HCT116 (cell line): ENCODE measurements around the gene C9orf57. TPM values are rescaled to one million over a fixed set of nuclear protein-coding genes. Genes with fewer than 3 reads are reported as not detected.
A peak's percentile ranks its signal among the peaks of the same experiment; 100 is the strongest.

ENCODE experiments used
- ATAC-seq: fragments of 200-7000 bp; cut with Tn5 transposase; 2 replicates; pipeline ENCODE4 v1.9.1; 2020; ENCODE audit warnings: mild to moderate bottlenecking, moderate library complexity
- BruUV-seq: library from RNA; stranded (reverse); fragments of 400-500 nt; replicated peaks from 2 replicates; lab custom pipeline; 2021; lab: Mats Ljungman, UMichigan
- CTCF ChIA-PET: fragments of 300-600 bp; sonication (Branson Sonifier 250); formaldehyde crosslinking; loops from one replicate; lab custom pipeline; 2021; ENCODE audit warnings: antibody characterized with exemption; lab: Charles Lee
- POLR2A ChIA-PET: fragments of 300-600, 350-600 bp; sonication (Branson Sonifier 250); formaldehyde crosslinking; loops from one replicate; lab custom pipeline; 2021; ENCODE audit warnings: antibody characterized with exemption; lab: Charles Lee
- RAD21 ChIA-PET, 2 experiments: fragments of 300-600 bp; sonication (Branson Sonifier 250); formaldehyde crosslinking; loops; one replicate each; lab custom pipeline; 2023; ENCODE audit warnings: low total read pairs in 2 of 2; ENCODE audit not compliant: uncharacterized antibody in 2 of 2, unreplicated experiment in 2 of 2, low non-redundant PET in 1 of 2; lab: Charles Lee
- DNase-seq: peaks from one replicate; pipeline ENCODE4 v3.0.0-alpha.2; 2010; ENCODE audit warnings: low read depth, low spot score
- H2AFZ ChIP-seq: fragments of 200-600 bp; shearing (Covaris generic), sonication (generic); 2 replicates; pipeline ENCODE4 v1.6.1; 2017; ENCODE audit warnings: low read depth, mixed run types, mixed read lengths, antibody characterized with exemption, low read length; ENCODE audit not compliant: poor library complexity, severe bottlenecking
- H3K27ac ChIP-seq: 2 replicates; pipeline ENCODE4 v1.5.1; 2012; ENCODE audit warnings: low read depth, low read length
- H3K27me3 ChIP-seq: fragments of 200-600 bp; sonication (generic); 2 replicates; pipeline ENCODE4 v1.6.1; 2016; ENCODE audit warnings: mixed run types, low read length, mixed read lengths; ENCODE audit not compliant: insufficient read depth
- H3K36me3 ChIP-seq, 2 experiments: fragments of 200-500 bp in 1 of 2; fragments of 200-600 bp in 1 of 2; sonication (Bioruptor generic) in 1 of 2; sonication (generic) in 1 of 2; 2 replicates each; pipeline versions ENCODE4 v1.5.1 to v1.6.1; 2014 to 2016; ENCODE audit warnings: low read length in 2 of 2, inconsistent platforms in 1 of 2, mixed read lengths in 1 of 2, mixed run types in 1 of 2; ENCODE audit not compliant: insufficient read depth in 2 of 2, control insufficient read depth in 1 of 2
- H3K4me1 ChIP-seq, 2 experiments: fragments of 200-600 bp in 1 of 2; sonication (generic) in 1 of 2; 2 replicates each; pipeline versions ENCODE4 v1.5.1 to v1.6.1; 2012 to 2017; ENCODE audit warnings: low read length in 2 of 2, inconsistent platforms in 1 of 2, mild to moderate bottlenecking in 1 of 2, mixed read lengths in 1 of 2, mixed run types in 1 of 2, moderate library complexity in 1 of 2; ENCODE audit not compliant: insufficient read depth in 2 of 2, control insufficient read depth in 1 of 2
- H3K4me2 ChIP-seq: fragments of 200-600 bp; sonication (generic); 2 replicates; pipeline ENCODE4 v1.6.1; 2017; ENCODE audit warnings: mixed run types, low read length, mixed read lengths
- H3K4me3 ChIP-seq, 2 experiments: fragments of 200-600 bp in 1 of 2; sonication (generic) in 1 of 2; replicated peaks in 1 of 2; 2 replicates each; pipeline ENCODE4 v1.5.1; 2011 to 2016; ENCODE audit warnings: low read length in 2 of 2, control low read depth in 1 of 2, low read depth in 1 of 2, mild to moderate bottlenecking in 1 of 2, mixed read lengths in 1 of 2, mixed run types in 1 of 2
- H3K79me2 ChIP-seq: fragments of 200-600 bp; sonication (generic); 2 replicates; pipeline ENCODE4 v1.6.1; 2017; ENCODE audit warnings: mild to moderate bottlenecking, mixed run types, low read length, moderate library complexity, mixed read lengths; ENCODE audit not compliant: insufficient read depth
- H3K9ac ChIP-seq: fragments of 200-600 bp; sonication (generic); 2 replicates; pipeline ENCODE4 v1.6.1; 2016; ENCODE audit warnings: low read length, mixed read lengths
- H3K9me2 ChIP-seq: fragments of 200-600 bp; sonication (generic), shearing (Covaris generic); 2 replicates; pipeline ENCODE4 v1.6.1; 2017; ENCODE audit warnings: mixed run types, mild to moderate bottlenecking, moderate library complexity; ENCODE audit not compliant: insufficient read depth
- H3K9me3 ChIP-seq, 2 experiments: fragments of 200-500 bp in 1 of 2; fragments of 200-600 bp in 1 of 2; sonication (Bioruptor generic) in 1 of 2; sonication (generic) in 1 of 2; 2 replicates each; pipeline ENCODE4 v1.6.1; 2014 to 2017; ENCODE audit warnings: low read length in 2 of 2, mixed read lengths in 2 of 2, inconsistent platforms in 1 of 2, low read depth in 1 of 2, mild to moderate bottlenecking in 1 of 2, mixed run types in 1 of 2, moderate library complexity in 1 of 2; ENCODE audit not compliant: control insufficient read depth in 1 of 2, insufficient read depth in 1 of 2
- H4K20me1 ChIP-seq: fragments of 200-600 bp; sonication (generic), shearing (Covaris generic); 2 replicates; pipeline ENCODE4 v1.6.1; 2017; ENCODE audit warnings: mixed run types, mild to moderate bottlenecking, moderate library complexity; ENCODE audit not compliant: insufficient read depth
- ATF3 ChIP-seq: IDR thresholded peaks from 2 replicates; pipeline ENCODE4 v1.6.1; 2012
- CBX3 ChIP-seq: IDR thresholded peaks from 2 replicates; pipeline ENCODE4 v1.6.1; 2012; ENCODE audit warnings: low read depth
- CTCF ChIP-seq, 3 experiments: fragments of 200-600 bp in 1 of 3; sonication (generic) in 1 of 3; IDR thresholded peaks in 2 of 3; conservative IDR thresholded peaks in 1 of 3; 2 replicates each; pipeline ENCODE4 v1.5.1; 2012 to 2017; ENCODE audit warnings: low read depth in 2 of 3, low read length in 2 of 3, antibody characterized with exemption in 1 of 3, borderline replicate concordance in 1 of 3, control low read depth in 1 of 3, mild to moderate bottlenecking in 1 of 3, mixed read lengths in 1 of 3, mixed run types in 1 of 3, moderate library complexity in 1 of 3; ENCODE audit not compliant: insufficient read depth in 1 of 3
- ELF1 ChIP-seq: IDR thresholded peaks from 2 replicates; pipeline ENCODE4 v1.6.1; 2012; ENCODE audit warnings: low read depth, borderline replicate concordance
- EZH2phosphoT487 ChIP-seq: fragments of 200-600 bp; IDR thresholded peaks from 2 replicates; pipeline ENCODE4 v1.6.1; 2018; ENCODE audit warnings: antibody characterized with exemption, borderline replicate concordance
- FOSL1 ChIP-seq: IDR thresholded peaks from 2 replicates; pipeline ENCODE4 v1.6.1; 2012; ENCODE audit warnings: low read depth
- MAX ChIP-seq: IDR thresholded peaks from 2 replicates; pipeline ENCODE4 v1.6.1; 2012
- POLR2AphosphoS5 ChIP-seq: IDR thresholded peaks from 2 replicates; pipeline ENCODE4 v1.6.1; 2011; ENCODE audit warnings: mild to moderate bottlenecking, low read depth, low read length, moderate library complexity
- REST ChIP-seq: IDR thresholded peaks from 2 replicates; pipeline ENCODE4 v1.6.1; 2012; ENCODE audit warnings: low read depth
- SIN3A ChIP-seq: IDR thresholded peaks from 2 replicates; pipeline ENCODE4 v1.6.1; 2012; ENCODE audit warnings: low read depth
- SP1 ChIP-seq: IDR thresholded peaks from 2 replicates; pipeline ENCODE4 v1.6.1; 2012; ENCODE audit warnings: low read depth
- SRF ChIP-seq: IDR thresholded peaks from 2 replicates; pipeline ENCODE4 v1.6.1; 2012; ENCODE audit warnings: low read depth
- TCF7L2 ChIP-seq: IDR thresholded peaks from 2 replicates; pipeline ENCODE4 v1.7.0; 2011; ENCODE audit warnings: borderline replicate concordance, inconsistent platforms; ENCODE audit not compliant: insufficient read depth, insufficient read length; ENCODE audit errors: extremely low read depth
- YY1 ChIP-seq: IDR thresholded peaks from 2 replicates; pipeline ENCODE4 v1.6.1; 2011; ENCODE audit warnings: low read length, low read depth, moderate library complexity, mild to moderate bottlenecking; ENCODE audit not compliant: insufficient replicate concordance; ENCODE audit errors: extremely low read depth
- ZBTB33 ChIP-seq: IDR thresholded peaks from 2 replicates; pipeline ENCODE4 v1.6.1; 2011; ENCODE audit warnings: mild to moderate bottlenecking, low read length, moderate library complexity; ENCODE audit not compliant: insufficient replicate concordance; ENCODE audit errors: extremely low read depth
- ZFX ChIP-seq: fragments of 450-650 bp; IDR thresholded peaks from 2 replicates; pipeline ENCODE4 v1.6.1; 2017
- ZNF274 ChIP-seq: fragments of 200-500 bp; sonication (Bioruptor generic); IDR thresholded peaks from 2 replicates; pipeline ENCODE4 v1.6.1; 2014; ENCODE audit warnings: mild to moderate bottlenecking, low read depth, low read length, inconsistent platforms
- intact Hi-C: fragments of 100-400 bp; cut with micrococcal nuclease; formaldehyde crosslinking; loops from 2 replicates; pipeline ENCODE4 v1.10.0; 2022
- total RNA-seq: library from RNA; stranded (reverse); gene quantifications from one replicate; pipeline ENCODE4 v1.2.1, GENCODE V29; 2021; ENCODE audit not compliant: unreplicated experiment

Gene C9orf57
- total RNA-seq, 1 experiment from 2014 or later: not detected

- Histone ChIP-seq H3K4me2 (no peak overlapping the region), H3K9me2 (no peaks in the 10 kb centered on the region), H3K27me3 (no peaks in the 10 kb centered on the region), H3K79me2 (no peaks in the 10 kb centered on the region), H4K20me1 (no peaks in the 10 kb centered on the region), H3K27ac (no peak overlapping the region), H3K4me1 (peaks cover 0 to 9% of the 10 kb centered on the region in 2 experiments; a peak in 1 of 4 replicates), H3K4me3 (no peak overlapping the region), H3K36me3 (no peaks in the 10 kb centered on the region), H2AFZ (peak overlapping the region; percentile 38), H3K9ac (no peak overlapping the region), H3K9me3 (no peaks in the 10 kb centered on the region)
- ChIA-PET CTCF (no interaction called here), POLR2A (no interaction called here), RAD21 (no interaction called here)
- intact Hi-C loops: no loop called here
- TF ChIP-seq REST (no peak), FOSL1 (no peak), CBX3 (no peak), ZBTB33 (no peak), ZNF274 (no peak), ATF3 (no peak), SP1 (no peak), SIN3A (no peak), CTCF (IDR thresholded peaks at IDR 0.05 in 2 of 3, conservative IDR thresholded peaks at IDR 0.05 in 1 of 3; ENCODE audit: borderline replicate concordance in 1 of 3, insufficient read depth in 1 of 3, low read depth in 2 of 3, low read length in 2 of 3) (no peak), ELF1 (no peak), TCF7L2 (no peak), MAX (no peak), EZH2phosphoT487 (no peak), POLR2AphosphoS5 (no peak), ZFX (no peak), YY1 (no peak), SRF (no peak)
- no peak for DNase-seq
- no peak for ATAC-seq
- no TSS peak for BruUV-seq
These were observed 29.2 kb upstream of the C9orf57 start for GRCh38 chr9:72089451-72090130.
